HEK293 (cell line): ENCODE measurements around the gene OPCML.

Source experiments
- CTCF ChIA-PET: fragments of 350-600 bp; formaldehyde crosslinking; extraction: SDS; loops from one replicate; lab custom pipeline; 2021; ENCODE audit warnings: antibody characterized with exemption; lab: Yijun Ruan, JAX
- POLR2A ChIA-PET: fragments of 300-600 bp; formaldehyde crosslinking; extraction: SDS; loops from one replicate; lab custom pipeline; 2020; ENCODE audit warnings: antibody characterized with exemption, inconsistent platforms; lab: Yijun Ruan, JAX
- H3K27ac ChIP-seq: fragments of 200-500 bp; sonication (Bioruptor generic); 2 replicates; pipeline ENCODE4 v1.5.1; 2014; ENCODE audit warnings: low read depth, low read length, control low read depth, inconsistent platforms; ENCODE audit errors: extremely low read depth
- H3K36me3 ChIP-seq, 2 experiments: fragments of 200-500 bp in 1 of 2; sonication (Bioruptor generic) in 1 of 2; 1 replicate in 1 of 2; 2 replicates in 1 of 2; pipeline ENCODE4 v1.5.1; 2014 to 2017; ENCODE audit warnings: inconsistent platforms in 2 of 2, low read length in 2 of 2; ENCODE audit not compliant: control insufficient read depth in 2 of 2, insufficient read depth in 1 of 2
- H3K4me1 ChIP-seq: fragments of 200-500 bp; sonication (Bioruptor generic); 2 replicates; pipeline ENCODE4 v1.5.1; 2014; ENCODE audit warnings: mild to moderate bottlenecking, low read length, inconsistent platforms; ENCODE audit not compliant: control insufficient read depth, insufficient read depth
- H3K4me3 ChIP-seq: 2 replicates; pipeline ENCODE4 v1.5.1; 2011; ENCODE audit warnings: low read depth, mild to moderate bottlenecking, control low read depth, low read length, moderate library complexity
- H3K9me3 ChIP-seq: fragments of 200-500 bp; sonication (Bioruptor generic); 2 replicates; pipeline ENCODE4 v1.5.1; 2014; ENCODE audit warnings: low read depth, low read length, inconsistent platforms; ENCODE audit not compliant: control insufficient read depth, insufficient read depth
- HOXA7 ChIP-seq: sonication (generic); formaldehyde crosslinking; IDR thresholded peaks from 2 replicates; pipeline ENCODE4 v1.8.1; 2022; ENCODE audit warnings: missing genetic modification reagents, borderline replicate concordance
- MYNN ChIP-seq: fragments of 450-650 bp; formaldehyde crosslinking; IDR thresholded peaks from 2 replicates; pipeline ENCODE4 v1.5.1; 2016; ENCODE audit warnings: missing biosample characterization, missing genetic modification characterization, borderline replicate concordance
- SCRT1 ChIP-seq: fragments of 450-650 bp; formaldehyde crosslinking; IDR thresholded peaks from 2 replicates; pipeline ENCODE4 v1.5.1; 2016; ENCODE audit warnings: missing biosample characterization, missing genetic modification characterization, borderline replicate concordance
- ZBTB11 ChIP-seq: fragments of 450-650 bp; formaldehyde crosslinking; conservative IDR thresholded peaks from 2 replicates; pipeline ENCODE4 v1.5.1; 2016; ENCODE audit warnings: low read depth, missing biosample characterization, missing genetic modification characterization
- ZBTB20 ChIP-seq: fragments of 450-650 bp; formaldehyde crosslinking; IDR thresholded peaks from 2 replicates; pipeline ENCODE4 v1.5.1; 2016; ENCODE audit warnings: missing biosample characterization, missing genetic modification characterization
- ZNF16 ChIP-seq: fragments of 450-650 bp; formaldehyde crosslinking; IDR thresholded peaks from 2 replicates; pipeline ENCODE4 v1.5.1; 2016; ENCODE audit warnings: low read depth, missing biosample characterization, missing genetic modification characterization
- ZNF2 ChIP-seq: fragments of 450-650 bp; formaldehyde crosslinking; IDR thresholded peaks from 2 replicates; pipeline ENCODE4 v1.5.1; 2016; ENCODE audit warnings: missing biosample characterization, missing genetic modification characterization
- ZNF202 ChIP-seq: fragments of 450-650 bp; formaldehyde crosslinking; IDR thresholded peaks from 2 replicates; pipeline ENCODE4 v1.5.1; 2016; ENCODE audit warnings: missing biosample characterization, missing genetic modification characterization, borderline replicate concordance
- ZNF248 ChIP-seq: fragments of 450-650 bp; formaldehyde crosslinking; IDR thresholded peaks from 2 replicates; pipeline ENCODE4 v1.5.1; 2017; ENCODE audit warnings: missing biosample characterization, missing genetic modification characterization
- ZNF266 ChIP-seq: fragments of 450-650 bp; formaldehyde crosslinking; IDR thresholded peaks from 2 replicates; pipeline ENCODE4 v1.5.1; 2016; ENCODE audit warnings: missing biosample characterization, missing genetic modification characterization, low read depth
- ZNF404 ChIP-seq: fragments of 450-650 bp; formaldehyde crosslinking; IDR thresholded peaks from 2 replicates; pipeline ENCODE4 v1.5.1; 2017; ENCODE audit warnings: missing biosample characterization, missing genetic modification characterization
- ZNF501 ChIP-seq: fragments of 450-650 bp; formaldehyde crosslinking; IDR thresholded peaks from 2 replicates; pipeline ENCODE4 v1.5.1; 2016; ENCODE audit warnings: missing biosample characterization, missing genetic modification characterization
- ZNF548 ChIP-seq: fragments of 450-650 bp; formaldehyde crosslinking; IDR thresholded peaks from 2 replicates; pipeline ENCODE4 v1.5.1; 2016; ENCODE audit warnings: missing biosample characterization, missing genetic modification characterization
- ZNF549 ChIP-seq: fragments of 450-650 bp; IDR thresholded peaks from 2 replicates; pipeline ENCODE4 v1.5.1; 2018; ENCODE audit warnings: missing biosample characterization, missing genetic modification characterization, mild to moderate bottlenecking, inconsistent platforms, moderate library complexity
- ZNF558 ChIP-seq: fragments of 450-650 bp; formaldehyde crosslinking; IDR thresholded peaks from 2 replicates; pipeline ENCODE4 v1.5.1; 2016; ENCODE audit warnings: missing biosample characterization, missing genetic modification characterization
- ZNF580 ChIP-seq: fragments of 450-650 bp; formaldehyde crosslinking; IDR thresholded peaks from 2 replicates; pipeline ENCODE4 v1.5.1; 2016; ENCODE audit warnings: missing biosample characterization, missing genetic modification characterization
- ZNF600 ChIP-seq: fragments of 450-650 bp; formaldehyde crosslinking; IDR thresholded peaks from 2 replicates; pipeline ENCODE4 v1.5.1; 2016; ENCODE audit warnings: missing biosample characterization, missing genetic modification characterization
- ZNF623 ChIP-seq: fragments of 450-650 bp; formaldehyde crosslinking; IDR thresholded peaks from 2 replicates; pipeline ENCODE4 v1.5.1; 2016; ENCODE audit warnings: missing biosample characterization, missing genetic modification characterization
- ZNF654 ChIP-seq: fragments of 450-650 bp; formaldehyde crosslinking; IDR thresholded peaks from 2 replicates; pipeline ENCODE4 v1.5.1; 2016; ENCODE audit warnings: low read depth, missing biosample characterization, missing genetic modification characterization
- ZNF792 ChIP-seq: fragments of 450-650 bp; formaldehyde crosslinking; IDR thresholded peaks from 2 replicates; pipeline ENCODE4 v1.5.1; 2016; ENCODE audit warnings: missing biosample characterization, missing genetic modification characterization
- ZSCAN16 ChIP-seq: fragments of 450-650 bp; formaldehyde crosslinking; IDR thresholded peaks from 2 replicates; pipeline ENCODE4 v1.5.1; 2016; ENCODE audit warnings: missing biosample characterization, missing genetic modification characterization
- TF ChIP-seq, protein P1 (sequence below): fragments of 450-650 bp; formaldehyde crosslinking; IDR thresholded peaks from 2 replicates; pipeline ENCODE4 v1.5.1; 2016; ENCODE audit warnings: missing biosample characterization, missing genetic modification characterization
- TF ChIP-seq, protein P2 (sequence below): fragments of 450-650 bp; formaldehyde crosslinking; IDR thresholded peaks from 2 replicates; pipeline ENCODE4 v1.5.1; 2016; ENCODE audit warnings: missing biosample characterization, missing genetic modification characterization
- TF ChIP-seq, protein P3 (sequence below): fragments of 450-650 bp; formaldehyde crosslinking; IDR thresholded peaks from 2 replicates; pipeline ENCODE4 v1.5.1; 2016; ENCODE audit warnings: missing biosample characterization, missing genetic modification characterization

Gene OPCML

GRCh38 chr11:133198438-133198837, 333.9 kb downstream of the OPCML start:
- H3K4me1 ChIP-seq, result no peaks in the 10 kb centered on the region
- TF ChIP-seq ZNF558 (tag by site-specific recombination) (no peak), ZNF654 (tag by site-specific recombination) (no peak), ZBTB11 (tag by site-specific recombination) (no peak), SCRT1 (tag by site-specific recombination) (no peak), ZNF2 (tag by site-specific recombination) (no peak), ZNF202 (tag by site-specific recombination) (no peak), HOXA7 (no peak), ZNF248 (tag by site-specific recombination) (no peak)
- TF ChIP-seq, all 188 proteins: peak for 0
- CTCF ChIA-PET, result no interaction called here
- POLR2A ChIA-PET, result no interaction called here
- H3K4me3 ChIP-seq, result no peak overlapping the region
- no peaks in the 10 kb centered on the region for H3K9me3 ChIP-seq
- H3K27ac ChIP-seq, result no peak overlapping the region
- no peaks in the 10 kb centered on the region for H3K36me3 ChIP-seq

DNA sequence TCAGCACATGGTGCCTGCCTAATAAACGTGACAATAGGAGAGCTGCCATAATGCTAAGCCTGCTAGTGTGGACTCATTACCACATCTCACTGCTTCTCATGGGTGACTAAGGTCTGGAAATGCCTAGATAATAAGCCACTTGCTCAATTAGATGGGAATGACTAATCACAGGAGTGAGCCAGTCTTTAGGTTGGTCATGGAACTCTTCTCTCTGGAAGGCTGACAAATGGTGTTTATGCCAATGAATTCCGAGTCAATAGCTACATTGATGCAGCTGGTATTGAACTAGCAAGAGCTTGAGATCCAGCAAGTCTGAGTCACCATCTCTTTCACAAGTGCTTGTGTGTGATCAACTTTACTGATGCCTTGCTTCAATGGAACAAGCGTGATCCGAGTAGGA, 334.9 kb downstream of the OPCML start:
- ChIA-PET CTCF (interaction anchor here (0.5 kb wide), 1 partner anchor 793 kb away, joined by 3 read pairs; no protein-coding TSS in a partner anchor), POLR2A (no interaction called here)
- H3K4me1 ChIP-seq, result no peaks in the 10 kb centered on the region
- H3K4me3 ChIP-seq, result no peak overlapping the region
- H3K9me3 ChIP-seq, result no peaks in the 10 kb centered on the region
- no peak overlapping the region for H3K27ac ChIP-seq
- H3K36me3 ChIP-seq, result no peaks in the 10 kb centered on the region
- TF ChIP-seq, protein P1, sequence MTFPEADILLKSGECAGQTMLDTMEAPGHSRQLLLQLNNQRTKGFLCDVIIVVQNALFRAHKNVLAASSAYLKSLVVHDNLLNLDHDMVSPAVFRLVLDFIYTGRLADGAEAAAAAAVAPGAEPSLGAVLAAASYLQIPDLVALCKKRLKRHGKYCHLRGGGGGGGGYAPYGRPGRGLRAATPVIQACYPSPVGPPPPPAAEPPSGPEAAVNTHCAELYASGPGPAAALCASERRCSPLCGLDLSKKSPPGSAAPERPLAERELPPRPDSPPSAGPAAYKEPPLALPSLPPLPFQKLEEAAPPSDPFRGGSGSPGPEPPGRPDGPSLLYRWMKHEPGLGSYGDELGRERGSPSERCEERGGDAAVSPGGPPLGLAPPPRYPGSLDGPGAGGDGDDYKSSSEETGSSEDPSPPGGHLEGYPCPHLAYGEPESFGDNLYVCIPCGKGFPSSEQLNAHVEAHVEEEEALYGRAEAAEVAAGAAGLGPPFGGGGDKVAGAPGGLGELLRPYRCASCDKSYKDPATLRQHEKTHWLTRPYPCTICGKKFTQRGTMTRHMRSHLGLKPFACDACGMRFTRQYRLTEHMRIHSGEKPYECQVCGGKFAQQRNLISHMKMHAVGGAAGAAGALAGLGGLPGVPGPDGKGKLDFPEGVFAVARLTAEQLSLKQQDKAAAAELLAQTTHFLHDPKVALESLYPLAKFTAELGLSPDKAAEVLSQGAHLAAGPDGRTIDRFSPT (tag by site-specific recombination), result no peak
- no peak for TF ChIP-seq ZNF549 (tag by site-specific recombination)
- no peak for TF ChIP-seq ZNF792 (tag by site-specific recombination)
- TF ChIP-seq, protein P2, sequence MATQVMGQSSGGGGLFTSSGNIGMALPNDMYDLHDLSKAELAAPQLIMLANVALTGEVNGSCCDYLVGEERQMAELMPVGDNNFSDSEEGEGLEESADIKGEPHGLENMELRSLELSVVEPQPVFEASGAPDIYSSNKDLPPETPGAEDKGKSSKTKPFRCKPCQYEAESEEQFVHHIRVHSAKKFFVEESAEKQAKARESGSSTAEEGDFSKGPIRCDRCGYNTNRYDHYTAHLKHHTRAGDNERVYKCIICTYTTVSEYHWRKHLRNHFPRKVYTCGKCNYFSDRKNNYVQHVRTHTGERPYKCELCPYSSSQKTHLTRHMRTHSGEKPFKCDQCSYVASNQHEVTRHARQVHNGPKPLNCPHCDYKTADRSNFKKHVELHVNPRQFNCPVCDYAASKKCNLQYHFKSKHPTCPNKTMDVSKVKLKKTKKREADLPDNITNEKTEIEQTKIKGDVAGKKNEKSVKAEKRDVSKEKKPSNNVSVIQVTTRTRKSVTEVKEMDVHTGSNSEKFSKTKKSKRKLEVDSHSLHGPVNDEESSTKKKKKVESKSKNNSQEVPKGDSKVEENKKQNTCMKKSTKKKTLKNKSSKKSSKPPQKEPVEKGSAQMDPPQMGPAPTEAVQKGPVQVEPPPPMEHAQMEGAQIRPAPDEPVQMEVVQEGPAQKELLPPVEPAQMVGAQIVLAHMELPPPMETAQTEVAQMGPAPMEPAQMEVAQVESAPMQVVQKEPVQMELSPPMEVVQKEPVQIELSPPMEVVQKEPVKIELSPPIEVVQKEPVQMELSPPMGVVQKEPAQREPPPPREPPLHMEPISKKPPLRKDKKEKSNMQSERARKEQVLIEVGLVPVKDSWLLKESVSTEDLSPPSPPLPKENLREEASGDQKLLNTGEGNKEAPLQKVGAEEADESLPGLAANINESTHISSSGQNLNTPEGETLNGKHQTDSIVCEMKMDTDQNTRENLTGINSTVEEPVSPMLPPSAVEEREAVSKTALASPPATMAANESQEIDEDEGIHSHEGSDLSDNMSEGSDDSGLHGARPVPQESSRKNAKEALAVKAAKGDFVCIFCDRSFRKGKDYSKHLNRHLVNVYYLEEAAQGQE (tag by site-specific recombination), result no peak
- TF ChIP-seq ZNF600, result no peak
- no peak for TF ChIP-seq MYNN (tag by site-specific recombination)
- TF ChIP-seq ZNF404 (tag by site-specific recombination), result no peak
- TF ChIP-seq ZNF548 (tag by site-specific recombination), result no peak
- no peak for TF ChIP-seq ZNF501
- no peak for TF ChIP-seq ZBTB20 (tag by site-specific recombination)
- no peak for TF ChIP-seq ZNF16 (tag by site-specific recombination)
- TF ChIP-seq ZNF580 (tag by site-specific recombination), result no peak
- no peak for TF ChIP-seq ZNF623 (tag by site-specific recombination)
- TF ChIP-seq, protein P3, sequence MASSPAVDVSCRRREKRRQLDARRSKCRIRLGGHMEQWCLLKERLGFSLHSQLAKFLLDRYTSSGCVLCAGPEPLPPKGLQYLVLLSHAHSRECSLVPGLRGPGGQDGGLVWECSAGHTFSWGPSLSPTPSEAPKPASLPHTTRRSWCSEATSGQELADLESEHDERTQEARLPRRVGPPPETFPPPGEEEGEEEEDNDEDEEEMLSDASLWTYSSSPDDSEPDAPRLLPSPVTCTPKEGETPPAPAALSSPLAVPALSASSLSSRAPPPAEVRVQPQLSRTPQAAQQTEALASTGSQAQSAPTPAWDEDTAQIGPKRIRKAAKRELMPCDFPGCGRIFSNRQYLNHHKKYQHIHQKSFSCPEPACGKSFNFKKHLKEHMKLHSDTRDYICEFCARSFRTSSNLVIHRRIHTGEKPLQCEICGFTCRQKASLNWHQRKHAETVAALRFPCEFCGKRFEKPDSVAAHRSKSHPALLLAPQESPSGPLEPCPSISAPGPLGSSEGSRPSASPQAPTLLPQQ (tag by site-specific recombination), result no peak
- TF ChIP-seq ZSCAN16 (tag by site-specific recombination), result no peak
- TF ChIP-seq ZNF266 (tag by site-specific recombination), result no peak
